ENCODE measurements around the gene CEBPG. TPM values are rescaled to one million over a fixed set of nuclear protein-coding genes. Genes with fewer than 3 reads are reported as not detected.

Gene CEBPG
- total and polyA plus RNA-seq, 9 of the 15 experiments (the other 6 are each of a cell fraction or from before 2014, with no cell fraction given), result 9.5 to 34.9 (median 30.9) TPM

- TF ChIP-seq ZNF280A (IDR thresholded peaks at IDR 0.05; ENCODE audit: low read depth, partially characterized antibody), result no peak
These were observed 45.0 kb downstream of the CEBPG start (continued) for GRCh38 chr19:33418461-33418860.

- ATAC-seq (no peak), DNase-seq (ENCODE audit: extremely low read depth in 1 of 4, low spot score in 3 of 4) (no peak), FAIRE-seq (no peak)
- peaks cover 19% of the 10 kb centered on the region for H4K20me1 ChIP-seq (replicated peaks; ENCODE audit: control insufficient read depth, insufficient read depth, low read length)
- intact Hi-C loops (cut with micrococcal nuclease) (no loop called here), in situ Hi-C loops (cut with MboI) (no loop called here)
- H3K9me1 ChIP-seq (ENCODE audit: control insufficient read depth, insufficient read depth, low read length), result no peaks in the 10 kb centered on the region
- CTCF ChIA-PET (ENCODE audit: low intra/inter-chr PET ratio), result no interaction called here
- POLR2A ChIA-PET, result interaction anchor here (0.6 to 1.1 kb wide), 5 partner anchors 11 to 699 kb away, joined by 3 to 4 read pairs (median 3); no protein-coding TSS in a partner anchor
- no peaks in the 10 kb centered on the region for H3K79me2 ChIP-seq (ENCODE audit: control insufficient read depth, insufficient read depth, low read length)
- no TSS peak for BruUV-seq (replicated peaks)
- 25% methylated on average over 20 of the region's 20 CpGs for WGBS (ENCODE audit: insufficient coverage, low coverage, missing lambda C conversion rate)
- H3K36me3 ChIP-seq (ENCODE audit: control insufficient read depth, insufficient read depth, low read length), result no peaks in the 10 kb centered on the region
- H3K4me3 ChIP-seq, result no peak overlapping the region
- peaks cover 0 to 24% of the 10 kb centered on the region in 2 experiments; a peak in 2 of 5 replicates for H3K27me3 ChIP-seq (ENCODE audit: control insufficient read depth in 2 of 2, insufficient read depth in 2 of 2, low read length in 2 of 2)
- no peaks in the 10 kb centered on the region for H3K9me3 ChIP-seq (replicated peaks; ENCODE audit: control insufficient read depth, insufficient read depth, low read depth, low read length)
- H3K27ac ChIP-seq (ENCODE audit: extremely low read depth, low read depth, low read length), result no peak overlapping the region
- H3K4me1 ChIP-seq (replicated peaks in 1 of 2; ENCODE audit: control insufficient read depth in 2 of 2, insufficient read depth in 2 of 2, low read length in 2 of 2), result peaks cover 0 to 7% of the 10 kb centered on the region in 2 experiments; a peak in 2 of 5 replicates
- H3K9ac ChIP-seq (ENCODE audit: insufficient read depth in 1 of 2, low read depth in 2 of 2, low read length in 2 of 2), result no peak overlapping the region
- H2AFZ ChIP-seq (ENCODE audit: low read depth, low read length), result no peak overlapping the region
- no peak overlapping the region for H3K4me2 ChIP-seq (ENCODE audit: insufficient read depth, low read length)
- TF ChIP-seq ZNF224 (CRISPR knock-in tag; IDR thresholded peaks at IDR 0.05) (no peak), NR4A1 (CRISPR knock-in tag; IDR thresholded peaks at IDR 0.05) (no peak), NR4A1 (tag; IDR thresholded peaks at IDR 0.05) (no peak), CBFB (CRISPR knock-in tag; IDR thresholded peaks at IDR 0.05) (no peak), RNF2 (IDR thresholded peaks at IDR 0.05) (no peak), RFX5 (IDR thresholded peaks at IDR 0.05; ENCODE audit: low read depth, low read length) (no peak), HDGF (IDR thresholded peaks at IDR 0.05) (no peak), ZNF764 (CRISPR knock-in tag; IDR thresholded peaks at IDR 0.05; ENCODE audit: low read depth) (no peak), FUS (optimal IDR thresholded peaks at IDR 0.05; ENCODE audit: low read depth, low read length) (no peak), MEF2D (tag; conservative IDR thresholded peaks at IDR 0.05; ENCODE audit: low read depth) (no peak), ZNF347 (CRISPR knock-in tag; IDR thresholded peaks at IDR 0.05; ENCODE audit: low read depth) (no peak), ZNF583 (CRISPR knock-in tag; IDR thresholded peaks at IDR 0.05) (no peak), CREB3L1 (IDR thresholded peaks at IDR 0.05; ENCODE audit: borderline replicate concordance, low read depth) (no peak), KLF10 (CRISPR knock-in tag; IDR thresholded peaks at IDR 0.05) (no peak), ARNT (IDR thresholded peaks at IDR 0.05) (no peak), THAP7 (CRISPR knock-in tag; IDR thresholded peaks at IDR 0.05) (no peak)
These were observed 45.6 kb downstream of the CEBPG start for GRCh38 chr19:33418871-33419787.

All from K562 (cell line).